Effector CD4-positive, alpha-beta T cell (primary cell): ENCODE measurements around the gene FHIT.

Source experiments
- DNase-seq: peaks from one replicate; pipeline ENCODE4 v3.0.0-alpha.2; 2020

FHIT gene

DNA sequence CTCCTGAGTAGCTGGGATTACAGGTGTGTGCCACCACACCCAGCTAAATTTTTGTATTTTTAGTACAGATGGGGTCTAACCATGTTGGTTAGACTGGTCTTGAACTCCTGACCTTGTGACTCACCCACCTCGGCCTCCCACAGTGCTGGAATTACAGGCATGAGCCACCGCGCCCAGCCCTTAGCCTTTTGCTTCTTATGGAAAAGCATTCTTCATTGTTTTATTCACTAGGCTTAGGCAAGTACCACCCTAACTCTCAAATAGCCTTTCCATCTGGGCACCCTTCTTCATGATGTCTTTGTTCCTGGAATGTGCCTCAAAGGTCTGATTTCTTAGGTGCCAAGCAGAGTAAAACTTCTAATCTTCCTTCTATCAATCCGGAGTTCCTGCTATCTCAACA is 641.8 kb downstream of the FHIT start:
- DNase-seq: no peak

DNA sequence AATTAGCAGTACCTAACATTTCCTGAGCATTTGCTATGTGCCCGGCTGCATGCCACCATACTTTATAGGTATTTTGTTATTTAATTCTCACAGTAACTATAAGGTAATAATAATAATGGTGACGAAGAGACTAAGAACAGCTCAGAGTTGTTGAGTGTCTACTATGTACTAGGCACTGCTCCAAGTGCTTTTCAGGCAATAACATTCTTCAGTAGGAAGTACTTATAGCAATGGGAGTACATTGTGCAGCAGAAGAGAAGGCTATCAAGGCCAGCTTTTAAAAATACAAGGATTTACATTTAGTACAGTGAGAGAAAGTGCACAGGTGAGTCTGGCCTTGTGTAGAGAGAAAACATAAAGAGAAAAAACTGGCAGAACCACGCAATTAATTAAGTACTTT is 647.4 kb downstream of the FHIT start:
- no peak for DNase-seq

DNA sequence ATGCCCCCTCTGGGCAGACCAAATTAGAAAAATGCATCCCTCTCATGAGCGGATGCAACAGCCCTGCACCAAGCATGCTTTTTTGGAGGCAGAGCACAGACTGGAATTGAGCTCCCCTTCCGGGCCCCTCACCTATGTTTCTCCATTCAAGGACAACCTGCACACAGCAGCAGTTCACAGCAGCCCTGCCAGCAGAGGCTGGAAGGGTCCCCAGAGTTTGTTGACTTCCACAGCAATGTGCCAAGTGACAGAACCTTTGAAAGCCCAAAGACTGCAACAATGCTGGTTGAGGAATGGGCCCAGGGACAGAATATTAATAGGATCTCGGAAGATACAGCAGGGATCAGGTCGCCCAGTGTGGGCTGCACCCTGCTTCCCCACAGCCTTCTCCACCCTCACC is 650.4 kb downstream of the FHIT start:
- DNase-seq: no peak

DNA sequence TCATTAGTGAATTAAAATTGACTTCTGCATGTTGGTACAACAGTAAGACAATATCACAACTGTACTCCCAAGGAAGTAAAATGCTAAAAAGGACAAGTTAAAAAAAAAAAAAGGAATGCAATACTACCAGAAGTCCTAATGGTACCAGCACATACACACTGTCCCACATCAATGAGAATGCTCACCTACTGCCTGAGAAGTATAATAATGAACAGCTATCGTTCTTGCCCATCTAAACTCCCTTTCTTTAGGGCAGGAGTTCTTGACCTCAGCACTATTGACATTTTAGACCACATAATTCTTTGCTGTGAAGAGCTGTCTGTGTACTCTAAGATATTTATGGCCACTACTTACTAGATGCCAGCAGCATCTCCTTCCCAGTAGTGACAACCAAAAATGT is 651.7 kb downstream of the FHIT start:
- no peak for DNase-seq

DNA sequence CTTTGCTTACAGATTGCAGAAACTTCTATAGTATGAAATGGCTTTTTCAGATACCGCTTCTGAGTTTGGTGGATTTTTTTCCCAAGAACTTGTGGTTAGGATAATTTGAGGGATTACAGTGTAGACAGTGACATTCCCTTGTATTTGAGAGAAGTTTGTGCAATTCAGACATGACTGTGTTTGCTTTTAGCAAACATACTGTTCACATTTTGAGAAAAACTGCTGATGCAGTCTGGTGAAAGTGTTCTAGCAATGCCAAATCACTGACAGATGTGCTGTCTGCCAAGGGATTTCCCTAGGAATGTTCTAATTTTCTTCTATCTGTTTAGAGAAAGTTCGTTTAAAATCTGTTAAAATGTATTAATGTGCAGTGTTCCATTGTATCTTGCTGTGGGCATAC is 652.6 kb downstream of the FHIT start:
- DNase-seq: no peak

DNA sequence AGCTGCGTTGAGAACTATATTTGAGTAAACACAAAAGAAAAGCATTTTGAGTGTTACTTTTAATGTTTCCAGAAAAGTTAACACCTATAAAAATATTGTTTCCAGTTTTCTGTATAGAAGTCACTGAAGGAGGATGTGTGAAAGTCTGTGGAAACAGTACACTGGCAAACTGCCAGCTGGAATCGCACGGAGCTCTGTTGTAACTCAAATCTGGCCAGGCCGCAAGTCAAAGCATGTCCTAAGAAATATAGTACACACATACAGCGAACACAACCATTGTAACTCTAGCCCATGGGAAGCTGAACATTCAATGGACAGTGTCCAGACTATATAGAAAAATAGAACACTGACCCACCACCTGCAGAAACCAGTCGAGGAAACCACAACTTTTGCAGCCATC is 657.2 kb downstream of the FHIT start:
- DNase-seq: no peak

DNA sequence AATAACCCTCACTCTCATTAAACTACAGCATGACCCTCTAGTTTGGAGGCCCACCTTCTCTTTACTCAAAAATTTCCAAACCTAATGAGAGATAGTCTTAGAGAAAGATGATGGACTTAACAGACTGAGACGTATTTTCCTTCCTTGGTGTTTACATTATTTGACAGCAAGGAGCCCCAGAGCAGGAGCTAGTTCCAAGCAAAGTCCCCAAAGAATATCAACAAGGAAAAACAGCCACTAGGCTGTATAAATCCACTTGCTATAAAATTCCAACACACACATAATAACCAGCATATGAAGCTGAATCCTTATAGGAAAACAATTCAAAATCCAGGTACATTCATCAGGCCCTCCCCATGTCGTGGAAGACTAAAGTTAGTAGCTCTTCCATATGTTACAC is 660.0 kb downstream of the FHIT start:
- no peak for DNase-seq

DNA sequence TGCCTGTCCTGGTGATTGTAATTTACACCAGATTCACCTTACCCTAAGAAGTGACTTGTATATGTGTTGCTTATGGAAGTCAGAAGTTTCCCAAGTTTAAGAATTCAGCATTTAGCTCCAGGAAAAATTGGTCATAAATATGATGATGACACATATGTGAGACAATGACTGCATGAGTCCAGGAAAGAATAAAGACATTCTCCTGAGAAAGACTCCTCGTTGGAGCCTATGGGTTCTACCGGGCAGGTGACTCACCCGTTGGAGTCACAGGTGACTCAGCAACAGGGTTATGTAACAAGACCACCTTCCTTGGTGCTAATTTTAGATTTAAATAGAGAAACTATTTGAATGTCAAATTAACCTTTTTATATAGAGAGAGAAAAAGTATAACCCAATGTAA is 662.4 kb downstream of the FHIT start:
- DNase-seq: no peak

DNA sequence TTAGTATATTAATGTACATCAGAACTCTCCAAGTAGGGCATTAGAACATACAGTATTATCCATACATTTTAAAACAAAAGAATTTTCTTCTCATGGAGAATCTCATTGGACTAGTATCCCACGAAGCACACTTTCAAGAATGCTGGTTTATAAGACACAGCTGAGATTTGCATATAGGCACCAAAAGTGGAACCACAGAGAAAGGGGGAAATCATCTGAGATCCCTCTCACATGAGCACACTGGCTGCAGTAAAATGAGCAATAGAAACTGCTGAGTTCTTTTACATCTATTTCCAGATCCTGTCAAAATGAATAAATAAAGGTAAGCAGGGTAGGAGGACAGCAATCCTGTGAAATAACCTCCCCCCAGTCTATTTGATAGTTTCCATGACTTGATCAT is 665.3 kb downstream of the FHIT start:
- DNase-seq: no peak

DNA sequence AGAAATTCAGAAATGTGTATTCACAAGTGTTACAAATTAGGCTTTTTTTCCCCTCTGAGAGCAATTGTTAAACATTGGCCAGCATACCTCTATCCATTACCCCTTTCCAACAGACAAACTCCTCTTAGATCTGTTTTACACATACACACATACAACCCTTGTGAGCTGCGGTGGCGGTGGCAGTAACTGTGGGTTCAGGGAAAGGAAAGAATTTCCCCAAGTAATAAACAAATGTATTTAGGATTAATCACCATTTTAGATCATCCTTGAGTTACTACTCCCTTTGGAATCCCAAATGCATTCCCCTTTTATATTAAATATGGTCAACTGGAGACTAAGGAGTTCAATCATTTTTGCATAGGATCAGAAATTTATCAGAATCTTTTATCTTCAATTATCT is 667.0 kb downstream of the FHIT start:
- no peak for DNase-seq

DNA sequence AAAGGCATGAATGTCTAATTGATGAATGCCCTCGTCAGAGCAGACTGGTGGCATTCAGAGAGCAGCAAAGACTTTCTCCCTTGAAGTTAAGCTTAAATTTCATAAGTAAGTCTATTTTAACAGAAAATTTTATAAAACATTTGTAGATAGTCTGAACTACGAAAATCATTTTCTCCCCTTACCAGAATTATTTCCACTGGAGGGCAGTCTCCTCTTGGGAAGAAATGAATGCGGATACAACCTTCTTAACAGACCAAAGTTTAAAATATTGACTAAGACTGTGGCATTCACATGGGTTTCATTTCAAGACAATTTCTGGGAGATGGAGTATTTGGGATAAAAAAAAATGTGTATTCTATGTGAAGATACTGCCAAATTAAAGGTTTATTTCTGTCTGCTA is 669.0 kb downstream of the FHIT start:
- DNase-seq: no peak

DNA sequence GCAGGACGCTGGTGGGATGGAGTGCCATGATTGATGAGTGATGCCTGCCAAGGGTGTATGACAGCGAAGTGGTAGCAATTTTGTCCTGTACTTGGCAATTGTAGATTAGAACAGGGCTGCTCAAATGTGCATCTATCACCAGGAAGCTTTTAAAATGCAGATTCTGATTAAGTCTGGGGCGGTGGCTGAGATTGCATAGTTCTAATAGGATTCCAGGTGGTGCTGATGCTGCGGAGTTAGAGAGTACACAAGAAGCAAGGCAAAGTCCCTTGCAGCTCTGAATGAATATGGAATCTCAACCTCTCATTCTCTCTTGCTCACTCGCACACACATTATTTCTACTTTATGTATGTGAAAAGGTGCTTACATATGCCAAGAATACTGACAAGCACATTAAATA is 670.4 kb downstream of the FHIT start:
- DNase-seq: no peak

DNA sequence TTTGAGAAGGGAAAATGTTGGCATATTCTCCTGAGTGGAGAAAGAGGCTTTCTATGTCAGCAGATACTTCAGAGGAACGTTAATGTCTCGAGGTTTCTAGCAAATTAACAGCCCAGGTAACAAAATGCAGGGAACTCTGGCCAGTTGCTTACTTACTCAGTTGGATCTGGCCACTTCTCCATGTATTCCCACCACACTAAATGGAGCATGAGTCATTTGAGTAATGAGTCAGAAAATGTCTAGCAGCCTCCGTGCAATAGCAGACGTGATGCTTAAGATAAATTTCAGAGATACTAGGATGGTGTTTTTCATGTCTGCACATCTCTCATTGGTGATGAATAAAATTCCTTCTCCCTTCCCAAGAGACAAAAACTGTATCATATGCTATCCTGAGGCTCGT is 671.5 kb downstream of the FHIT start:
- DNase-seq: no peak

DNA sequence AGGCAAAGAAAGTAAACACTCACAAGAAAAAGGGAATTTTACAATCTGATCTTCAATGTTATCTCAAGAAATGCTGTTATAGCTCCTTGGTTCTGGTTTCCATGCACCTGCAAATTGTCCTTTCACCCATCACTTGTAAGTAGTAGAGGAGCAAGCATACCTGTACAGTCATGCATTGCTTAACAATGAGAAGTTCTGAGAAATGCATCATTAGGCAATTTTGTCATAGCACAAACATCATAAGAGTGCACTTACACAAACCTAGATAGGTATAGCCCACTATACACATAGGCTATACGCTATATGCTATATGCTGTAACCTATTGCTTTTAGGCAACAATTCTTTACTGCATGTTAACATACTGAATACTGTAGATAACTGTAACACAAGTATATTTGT is 672.3 kb downstream of the FHIT start:
- no peak for DNase-seq

DNA sequence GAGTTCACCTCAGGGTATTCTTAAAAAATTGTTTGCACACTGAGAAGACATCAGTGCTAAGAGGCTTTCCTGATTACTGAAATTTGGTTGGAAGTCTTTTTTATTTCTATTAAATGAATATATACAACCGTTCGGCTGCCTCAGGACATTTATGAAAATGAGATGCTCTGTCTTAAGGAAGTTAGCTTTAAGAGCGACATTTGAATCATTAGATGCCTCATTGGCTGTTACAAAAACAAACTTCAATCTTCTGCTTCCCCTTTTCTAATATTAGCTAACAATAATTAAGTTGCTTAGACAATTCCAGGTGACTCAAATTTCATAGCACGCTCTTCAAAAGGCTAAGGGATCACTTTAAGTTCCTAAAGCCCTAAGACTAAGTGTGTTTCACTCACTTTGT is 673.7 kb downstream of the FHIT start:
- DNase-seq: no peak

DNA sequence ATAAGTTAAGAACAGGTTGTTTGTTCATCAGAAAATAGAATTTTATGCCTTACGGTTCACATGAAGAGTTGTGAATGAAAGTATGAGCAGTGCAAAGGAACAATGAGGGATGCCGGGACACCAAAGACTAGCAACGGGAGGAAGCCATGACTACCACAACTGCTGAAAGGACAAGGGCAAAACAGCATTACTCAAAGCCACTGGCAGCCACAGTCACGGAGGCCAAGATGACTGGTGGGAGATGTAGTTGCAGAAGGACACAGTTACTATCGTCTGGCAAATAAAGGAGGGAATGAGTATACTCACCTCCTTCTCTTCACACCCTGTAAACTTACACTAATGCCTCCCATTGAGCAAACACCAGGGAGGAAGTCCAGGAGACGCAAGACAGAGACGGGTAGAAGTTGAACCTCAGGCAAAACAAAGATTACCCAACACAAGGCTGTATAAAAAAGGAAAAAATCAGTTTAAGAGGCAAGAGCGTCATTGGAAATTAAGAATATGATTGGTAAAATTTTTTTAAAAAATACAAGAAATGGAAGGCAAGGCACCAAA is 675.5 kb downstream of the FHIT start:
- DNase-seq: no peak

DNA sequence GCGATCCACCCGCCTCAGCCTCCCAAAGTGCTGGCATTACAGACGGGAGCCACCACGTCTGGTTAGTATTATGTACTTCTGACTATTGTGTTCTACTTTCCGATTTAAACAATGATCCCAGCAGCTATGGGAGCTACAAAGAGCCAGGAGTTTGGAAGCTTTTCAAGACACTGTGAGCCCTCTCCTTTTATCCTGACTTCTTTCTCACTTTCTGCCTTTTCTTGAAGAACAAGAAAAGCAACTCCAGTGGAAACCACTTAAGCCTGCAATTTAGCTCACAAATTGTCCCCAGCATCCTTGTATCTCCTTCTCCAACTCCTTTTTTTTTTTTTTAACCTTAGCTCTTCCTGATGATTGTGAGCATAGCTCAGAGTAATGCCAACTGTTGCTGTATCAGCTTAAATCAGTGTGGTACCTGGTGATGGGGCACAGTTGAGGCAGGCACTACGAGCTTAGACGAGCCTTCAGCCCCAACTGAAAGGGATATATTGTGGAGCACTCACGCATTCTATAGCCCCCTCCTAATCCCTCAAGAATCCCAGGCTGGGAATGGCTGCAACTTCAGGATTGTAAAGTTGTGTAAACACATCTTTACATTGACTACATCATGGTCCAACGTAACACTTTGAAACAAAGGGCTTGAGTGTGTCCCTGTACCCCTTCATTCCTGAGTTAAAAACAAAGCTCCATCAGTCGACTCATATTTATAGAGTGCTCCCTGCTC is 677.0 kb downstream of the FHIT start:
- no peak for DNase-seq

DNA sequence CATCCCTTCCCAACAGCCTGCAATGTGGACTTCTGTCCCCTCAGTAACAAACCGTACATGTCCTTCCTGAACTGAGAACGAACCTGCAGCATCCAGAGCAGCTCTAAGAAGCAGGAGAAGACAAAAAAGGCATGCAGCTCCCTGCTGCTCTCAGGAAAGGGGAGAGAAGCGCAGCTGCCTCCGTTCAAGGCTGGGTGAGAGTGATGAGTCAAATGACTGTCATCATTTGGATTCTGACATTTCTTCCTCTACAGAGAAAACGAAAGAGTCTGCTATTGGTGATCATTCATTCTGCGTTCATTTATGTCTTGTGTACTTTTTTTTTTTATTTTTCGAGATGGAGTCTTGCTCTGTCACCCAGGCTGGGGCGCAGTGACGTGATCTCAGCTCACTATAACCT is 677.8 kb downstream of the FHIT start:
- no peak for DNase-seq

DNA sequence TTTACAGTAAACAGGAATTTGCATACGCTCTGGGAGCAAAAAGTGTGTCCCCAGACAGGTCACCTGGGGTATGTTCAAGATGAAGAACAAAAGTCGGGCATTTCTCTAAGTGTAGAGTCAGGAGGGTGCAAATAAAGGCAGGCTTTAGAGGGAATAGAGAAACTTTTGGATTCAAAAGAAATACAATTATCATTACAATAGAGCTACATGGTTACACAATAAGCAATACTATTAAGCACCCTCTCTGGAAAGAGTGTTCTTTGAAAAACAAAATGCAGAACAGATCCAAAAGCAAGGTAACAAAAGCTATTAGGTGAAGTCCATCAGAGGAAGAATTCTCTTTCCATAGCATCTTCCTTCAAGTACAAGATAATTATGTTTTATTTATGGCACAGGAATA is 679.7 kb downstream of the FHIT start:
- no peak for DNase-seq

DNA sequence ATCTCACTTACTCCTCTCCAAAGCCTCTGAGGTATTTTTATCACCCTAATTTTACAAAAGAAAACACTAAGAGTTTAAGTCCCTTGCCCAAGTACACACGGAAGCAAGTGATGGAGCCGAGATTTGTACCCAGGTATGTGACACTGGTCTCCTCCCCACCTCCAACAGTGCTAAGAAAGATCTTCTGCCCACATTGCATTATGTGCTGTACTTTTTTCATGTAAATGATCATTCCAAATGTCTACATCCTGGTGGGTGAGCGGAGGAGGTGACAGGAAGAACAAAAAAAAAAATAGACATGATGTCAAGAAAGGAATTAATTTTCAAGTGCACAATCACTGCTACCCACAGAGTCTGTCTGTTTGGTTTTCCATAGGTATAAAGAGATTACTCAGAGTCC is 694.1 kb downstream of the FHIT start:
- no peak for DNase-seq

DNA sequence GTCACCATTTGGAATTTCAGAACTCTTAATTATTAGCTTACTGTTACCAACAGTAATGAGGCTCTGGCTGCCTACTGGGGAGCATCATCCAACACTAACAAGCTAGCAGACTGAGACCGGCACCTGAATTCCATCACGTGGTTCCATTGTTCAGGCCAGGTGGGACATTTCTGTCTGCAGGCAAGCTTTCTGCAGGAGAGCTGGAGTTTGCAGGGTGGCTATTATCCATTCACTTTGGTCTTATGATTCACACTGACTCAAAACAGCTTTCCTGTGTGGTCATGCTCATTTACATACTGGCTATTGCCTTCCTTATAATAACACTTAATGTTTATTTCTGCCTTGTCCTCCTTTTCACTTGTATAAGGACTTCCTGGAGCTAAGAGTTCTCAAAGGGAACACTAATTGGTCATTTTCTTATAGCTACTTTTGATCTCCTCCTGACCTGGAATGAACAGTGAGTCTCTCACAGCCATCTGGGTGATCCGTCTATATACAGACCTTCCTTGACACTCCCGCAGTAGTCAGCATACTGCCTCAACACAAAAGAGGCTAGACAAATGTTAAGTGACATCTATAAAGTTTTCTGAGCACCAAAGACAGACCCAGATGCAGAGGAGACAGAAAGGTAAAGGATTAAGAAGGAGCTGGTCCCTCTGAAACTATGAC is 695.4 kb downstream of the FHIT start:
- no peak for DNase-seq

DNA sequence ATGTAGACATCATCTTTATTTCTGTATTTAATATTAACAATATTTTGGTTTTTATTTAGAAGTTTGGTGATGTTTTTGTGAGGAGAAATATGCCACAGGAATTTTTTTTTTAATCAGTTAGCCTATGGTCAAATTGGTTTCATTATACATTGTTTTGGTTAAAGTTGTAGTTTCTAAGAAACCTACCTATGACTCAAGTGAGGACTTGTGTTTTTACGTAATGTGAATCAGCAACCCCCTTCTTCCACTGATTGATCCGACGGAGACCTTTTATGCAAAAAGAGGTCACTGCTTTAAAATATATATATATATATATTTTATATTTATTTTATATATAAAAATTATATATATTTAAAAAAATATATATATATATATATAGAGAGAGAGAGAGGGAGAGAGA is 698.1 kb downstream of the FHIT start:
- DNase-seq: no peak

DNA sequence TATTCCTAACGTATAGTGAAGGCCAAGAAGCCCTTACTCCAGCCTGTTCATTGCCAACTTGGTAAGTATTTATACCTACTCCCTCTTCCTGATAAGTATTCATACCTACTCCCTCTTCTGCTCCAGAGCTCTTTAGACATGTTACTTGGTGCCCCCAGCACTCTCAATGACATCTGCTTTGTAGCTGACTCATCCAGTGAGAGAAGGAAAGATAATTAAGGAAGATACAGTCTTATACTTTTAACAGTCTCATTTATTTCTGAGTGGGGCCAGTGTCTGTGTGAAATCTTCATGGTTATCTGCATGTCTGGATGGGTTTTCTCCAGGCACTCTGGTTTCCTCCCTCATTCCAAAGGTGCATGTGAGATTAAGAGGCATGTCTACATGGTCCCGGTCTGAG is 698.7 kb downstream of the FHIT start:
- no peak for DNase-seq

DNA sequence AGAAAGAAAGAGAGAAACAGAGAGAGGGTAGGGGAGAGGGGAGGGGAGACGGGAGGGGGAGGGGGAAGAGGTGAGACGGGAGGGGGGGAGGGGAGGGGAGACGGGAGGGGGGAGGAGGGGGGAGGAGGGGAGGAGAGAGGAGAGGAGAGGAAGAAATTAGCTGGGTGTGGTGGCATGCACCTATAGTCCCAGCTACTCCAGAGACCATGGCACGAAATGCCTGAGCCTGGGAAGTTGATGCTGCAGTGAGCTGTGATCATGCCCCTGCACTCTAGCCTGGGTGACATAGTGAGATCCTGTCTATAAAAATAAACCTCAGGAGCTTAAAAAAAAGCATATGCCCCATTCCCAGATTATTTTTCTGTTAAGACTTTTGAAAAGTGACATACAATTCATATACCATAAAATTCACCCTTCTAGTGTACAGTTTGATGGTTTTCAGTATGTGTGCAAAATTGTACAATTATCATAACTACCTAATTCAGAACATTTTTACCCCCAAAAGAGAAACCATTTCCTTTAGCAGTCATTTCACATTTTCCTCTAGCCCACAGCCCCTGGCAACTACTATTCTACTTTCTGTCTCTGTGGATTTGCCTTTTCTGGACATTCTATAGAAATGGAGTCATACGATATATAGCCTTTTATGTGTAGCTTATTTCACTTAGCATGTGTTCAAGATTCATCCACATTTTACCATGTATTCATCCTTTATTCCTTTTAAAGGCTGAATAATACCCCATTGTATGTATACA is 699.6 kb downstream of the FHIT start:
- DNase-seq: no peak
